HepG2 (cell line): Measurements from ENCODE around the gene FLAD1. TPM values are rescaled to one million over a fixed set of nuclear protein-coding genes. Genes with fewer than 3 reads are reported as not detected.

Source experiments
- KDM4B ChIP-seq: sonication (generic); formaldehyde crosslinking; IDR thresholded peaks from 2 replicates; pipeline ENCODE4 v1.4.0; 2020; ENCODE audit warnings: missing genetic modification reagents
- NONO ChIP-seq, 2 experiments: fragments of 450-650 bp in 1 of 2; sonication (generic) in 1 of 2; formaldehyde crosslinking in 1 of 2; IDR thresholded peaks in 1 of 2; conservative IDR thresholded peaks in 1 of 2; 2 replicates each; pipeline versions ENCODE4 v1.6.1 to v1.8.0; 2017 to 2022; ENCODE audit warnings: mild to moderate bottlenecking in 1 of 2, missing genetic modification reagents in 1 of 2, moderate library complexity in 1 of 2
- SCMH1 ChIP-seq: sonication (generic); formaldehyde crosslinking; IDR thresholded peaks from 2 replicates; pipeline ENCODE4 v1.9.0; 2021; ENCODE audit warnings: missing genetic modification reagents, mild to moderate bottlenecking, borderline replicate concordance
- SRSF4 ChIP-seq: fragments of 200-400 bp; formaldehyde crosslinking; IDR thresholded peaks from one replicate; pipeline ENCODE4 v1.6.1; 2018; ENCODE audit warnings: mild to moderate bottlenecking, low read depth, low read length, moderate library complexity; ENCODE audit not compliant: poor library complexity, severe bottlenecking
- YEATS2 ChIP-seq: sonication (generic); formaldehyde crosslinking; IDR thresholded peaks from 2 replicates; pipeline ENCODE4 v1.4.0; 2020; ENCODE audit warnings: missing genetic modification reagents, borderline replicate concordance
- ZNF792 ChIP-seq: IDR thresholded peaks from 2 replicates; pipeline ENCODE4 v1.6.1; 2016
- ZNF879 ChIP-seq: sonication (generic); formaldehyde crosslinking; IDR thresholded peaks from 2 replicates; pipeline ENCODE4 v1.8.1; 2023; ENCODE audit warnings: missing genetic modification reagents
- polyA plus RNA-seq, 8 experiments: library from polyadenylated mRNA; depleted of rRNA in 3 of 8; stranded (reverse) in 7 of 8; unstranded in 1 of 8; fragments of >200 nt; fragmentation: Illumina TruSeq in 4 of 8; extraction: Trizol in 4 of 8; gene quantifications; 2 replicates each; pipeline versions ENCODE4 v1.2.1 to v1.2.3, GENCODE V29; 2011 to 2016; ENCODE audit warnings: low read depth in 4 of 8, missing spikeins in 1 of 8, mixed read lengths in 1 of 8; ENCODE audit not compliant: insufficient read depth in 1 of 8
- total RNA-seq, 5 experiments: library from RNA; depleted of rRNA; stranded (reverse); fragments of >200 nt; fragmentation: Illumina TruSeq; extraction: Trizol; gene quantifications; 2 replicates each; pipeline ENCODE4 v1.2.3, GENCODE V29; 2016; ENCODE audit warnings: low read depth in 1 of 5
- TF ChIP-seq, protein P1 (sequence below): sonication (generic); formaldehyde crosslinking; conservative IDR thresholded peaks from 2 replicates; pipeline ENCODE4 v1.4.0; 2020; ENCODE audit warnings: mild to moderate bottlenecking, missing genetic modification reagents, moderate library complexity
- TF ChIP-seq, protein P2 (sequence below): sonication (generic); formaldehyde crosslinking; IDR thresholded peaks from 2 replicates; pipeline ENCODE4 v1.4.0; 2020; ENCODE audit warnings: missing genetic modification reagents
- TF ChIP-seq, protein P3 (sequence below): sonication (generic); formaldehyde crosslinking; IDR thresholded peaks from 2 replicates; pipeline ENCODE4 v1.5.0; 2020; ENCODE audit warnings: mild to moderate bottlenecking, low read depth, missing genetic modification reagents, borderline replicate concordance
- TF ChIP-seq, protein P4 (sequence below): fragments of 450-650 bp; IDR thresholded peaks from 2 replicates; pipeline ENCODE4 v1.6.1; 2017; ENCODE audit warnings: mild to moderate bottlenecking
- TF ChIP-seq, protein P5 (sequence below): sonication (generic); formaldehyde crosslinking; IDR thresholded peaks from 2 replicates; pipeline ENCODE4 v1.4.0; 2020; ENCODE audit warnings: missing genetic modification reagents
- TF ChIP-seq, protein P6 (sequence below): sonication (generic); IDR thresholded peaks from 2 replicates; pipeline ENCODE4 v1.6.1; 2016; ENCODE audit warnings: low read depth, borderline replicate concordance

Gene FLAD1
- total and polyA plus RNA-seq, 2 of the 13 experiments (the other 11 are each of a cell fraction or from before 2014, with no cell fraction given) = 25.9 to 32.8 TPM

DNA sequence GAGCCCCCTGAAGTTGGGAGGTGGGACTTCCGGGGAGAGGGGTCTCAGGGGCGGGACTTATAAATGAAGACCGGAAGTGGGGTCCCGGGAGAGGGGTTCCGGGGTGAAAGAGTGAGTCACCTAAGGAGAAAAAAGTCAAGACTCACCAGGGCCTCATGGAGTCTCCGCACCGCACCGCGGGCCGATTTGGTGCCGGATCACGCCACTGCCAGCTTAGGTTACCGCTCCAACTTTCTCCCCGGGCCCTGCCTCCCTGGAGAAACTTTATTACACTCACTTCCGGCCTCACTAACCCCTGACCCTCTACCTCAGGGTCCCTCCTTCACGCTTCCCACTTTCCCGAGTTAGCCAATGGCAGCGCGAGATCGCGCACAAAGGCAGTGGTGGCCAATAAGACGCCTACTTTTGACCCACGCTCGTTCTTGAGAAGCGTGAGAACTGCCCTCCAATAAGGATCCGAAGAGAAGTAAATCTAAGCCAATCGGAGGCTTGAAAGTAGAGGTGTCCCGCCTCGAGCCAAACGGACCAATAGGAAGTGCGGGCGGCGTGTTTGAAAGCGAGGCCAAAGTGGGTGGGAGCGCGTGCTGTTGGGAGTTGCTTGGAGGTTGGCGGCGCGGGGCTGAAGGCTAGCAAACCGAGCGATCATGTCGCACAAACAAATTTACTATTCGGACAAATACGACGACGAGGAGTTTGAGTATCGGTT lies 8.9 kb upstream of the FLAD1 start, which contains the start of gene CKS1B (continued):
- TF ChIP-seq, protein P1, sequence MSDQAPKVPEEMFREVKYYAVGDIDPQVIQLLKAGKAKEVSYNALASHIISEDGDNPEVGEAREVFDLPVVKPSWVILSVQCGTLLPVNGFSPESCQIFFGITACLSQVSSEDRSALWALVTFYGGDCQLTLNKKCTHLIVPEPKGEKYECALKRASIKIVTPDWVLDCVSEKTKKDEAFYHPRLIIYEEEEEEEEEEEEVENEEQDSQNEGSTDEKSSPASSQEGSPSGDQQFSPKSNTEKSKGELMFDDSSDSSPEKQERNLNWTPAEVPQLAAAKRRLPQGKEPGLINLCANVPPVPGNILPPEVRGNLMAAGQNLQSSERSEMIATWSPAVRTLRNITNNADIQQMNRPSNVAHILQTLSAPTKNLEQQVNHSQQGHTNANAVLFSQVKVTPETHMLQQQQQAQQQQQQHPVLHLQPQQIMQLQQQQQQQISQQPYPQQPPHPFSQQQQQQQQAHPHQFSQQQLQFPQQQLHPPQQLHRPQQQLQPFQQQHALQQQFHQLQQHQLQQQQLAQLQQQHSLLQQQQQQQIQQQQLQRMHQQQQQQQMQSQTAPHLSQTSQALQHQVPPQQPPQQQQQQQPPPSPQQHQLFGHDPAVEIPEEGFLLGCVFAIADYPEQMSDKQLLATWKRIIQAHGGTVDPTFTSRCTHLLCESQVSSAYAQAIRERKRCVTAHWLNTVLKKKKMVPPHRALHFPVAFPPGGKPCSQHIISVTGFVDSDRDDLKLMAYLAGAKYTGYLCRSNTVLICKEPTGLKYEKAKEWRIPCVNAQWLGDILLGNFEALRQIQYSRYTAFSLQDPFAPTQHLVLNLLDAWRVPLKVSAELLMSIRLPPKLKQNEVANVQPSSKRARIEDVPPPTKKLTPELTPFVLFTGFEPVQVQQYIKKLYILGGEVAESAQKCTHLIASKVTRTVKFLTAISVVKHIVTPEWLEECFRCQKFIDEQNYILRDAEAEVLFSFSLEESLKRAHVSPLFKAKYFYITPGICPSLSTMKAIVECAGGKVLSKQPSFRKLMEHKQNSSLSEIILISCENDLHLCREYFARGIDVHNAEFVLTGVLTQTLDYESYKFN (CRISPR knock-in tag) = no peak
- TF ChIP-seq KDM4B (CRISPR knock-in tag) = no peak
- TF ChIP-seq, protein P2, sequence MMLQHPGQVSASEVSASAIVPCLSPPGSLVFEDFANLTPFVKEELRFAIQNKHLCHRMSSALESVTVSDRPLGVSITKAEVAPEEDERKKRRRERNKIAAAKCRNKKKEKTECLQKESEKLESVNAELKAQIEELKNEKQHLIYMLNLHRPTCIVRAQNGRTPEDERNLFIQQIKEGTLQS (CRISPR knock-in tag) = no peak
- TF ChIP-seq, protein P3, sequence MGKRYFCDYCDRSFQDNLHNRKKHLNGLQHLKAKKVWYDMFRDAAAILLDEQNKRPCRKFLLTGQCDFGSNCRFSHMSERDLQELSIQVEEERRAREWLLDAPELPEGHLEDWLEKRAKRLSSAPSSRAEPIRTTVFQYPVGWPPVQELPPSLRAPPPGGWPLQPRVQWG (CRISPR knock-in tag) = no peak
- TF ChIP-seq SRSF4 = no peak
- TF ChIP-seq YEATS2 = peak; percentile 67; the same call in 1 of the 2 replicates
- TF ChIP-seq, protein P4, sequence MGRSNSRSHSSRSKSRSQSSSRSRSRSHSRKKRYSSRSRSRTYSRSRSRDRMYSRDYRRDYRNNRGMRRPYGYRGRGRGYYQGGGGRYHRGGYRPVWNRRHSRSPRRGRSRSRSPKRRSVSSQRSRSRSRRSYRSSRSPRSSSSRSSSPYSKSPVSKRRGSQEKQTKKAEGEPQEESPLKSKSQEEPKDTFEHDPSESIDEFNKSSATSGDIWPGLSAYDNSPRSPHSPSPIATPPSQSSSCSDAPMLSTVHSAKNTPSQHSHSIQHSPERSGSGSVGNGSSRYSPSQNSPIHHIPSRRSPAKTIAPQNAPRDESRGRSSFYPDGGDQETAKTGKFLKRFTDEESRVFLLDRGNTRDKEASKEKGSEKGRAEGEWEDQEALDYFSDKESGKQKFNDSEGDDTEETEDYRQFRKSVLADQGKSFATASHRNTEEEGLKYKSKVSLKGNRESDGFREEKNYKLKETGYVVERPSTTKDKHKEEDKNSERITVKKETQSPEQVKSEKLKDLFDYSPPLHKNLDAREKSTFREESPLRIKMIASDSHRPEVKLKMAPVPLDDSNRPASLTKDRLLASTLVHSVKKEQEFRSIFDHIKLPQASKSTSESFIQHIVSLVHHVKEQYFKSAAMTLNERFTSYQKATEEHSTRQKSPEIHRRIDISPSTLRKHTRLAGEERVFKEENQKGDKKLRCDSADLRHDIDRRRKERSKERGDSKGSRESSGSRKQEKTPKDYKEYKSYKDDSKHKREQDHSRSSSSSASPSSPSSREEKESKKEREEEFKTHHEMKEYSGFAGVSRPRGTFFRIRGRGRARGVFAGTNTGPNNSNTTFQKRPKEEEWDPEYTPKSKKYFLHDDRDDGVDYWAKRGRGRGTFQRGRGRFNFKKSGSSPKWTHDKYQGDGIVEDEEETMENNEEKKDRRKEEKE = no peak
- TF ChIP-seq NONO (IDR thresholded peaks at IDR 0.05) = no peak
- TF ChIP-seq NONO (CRISPR knock-in tag; conservative IDR thresholded peaks at IDR 0.05) = peak; percentile 60
- TF ChIP-seq, protein P5, sequence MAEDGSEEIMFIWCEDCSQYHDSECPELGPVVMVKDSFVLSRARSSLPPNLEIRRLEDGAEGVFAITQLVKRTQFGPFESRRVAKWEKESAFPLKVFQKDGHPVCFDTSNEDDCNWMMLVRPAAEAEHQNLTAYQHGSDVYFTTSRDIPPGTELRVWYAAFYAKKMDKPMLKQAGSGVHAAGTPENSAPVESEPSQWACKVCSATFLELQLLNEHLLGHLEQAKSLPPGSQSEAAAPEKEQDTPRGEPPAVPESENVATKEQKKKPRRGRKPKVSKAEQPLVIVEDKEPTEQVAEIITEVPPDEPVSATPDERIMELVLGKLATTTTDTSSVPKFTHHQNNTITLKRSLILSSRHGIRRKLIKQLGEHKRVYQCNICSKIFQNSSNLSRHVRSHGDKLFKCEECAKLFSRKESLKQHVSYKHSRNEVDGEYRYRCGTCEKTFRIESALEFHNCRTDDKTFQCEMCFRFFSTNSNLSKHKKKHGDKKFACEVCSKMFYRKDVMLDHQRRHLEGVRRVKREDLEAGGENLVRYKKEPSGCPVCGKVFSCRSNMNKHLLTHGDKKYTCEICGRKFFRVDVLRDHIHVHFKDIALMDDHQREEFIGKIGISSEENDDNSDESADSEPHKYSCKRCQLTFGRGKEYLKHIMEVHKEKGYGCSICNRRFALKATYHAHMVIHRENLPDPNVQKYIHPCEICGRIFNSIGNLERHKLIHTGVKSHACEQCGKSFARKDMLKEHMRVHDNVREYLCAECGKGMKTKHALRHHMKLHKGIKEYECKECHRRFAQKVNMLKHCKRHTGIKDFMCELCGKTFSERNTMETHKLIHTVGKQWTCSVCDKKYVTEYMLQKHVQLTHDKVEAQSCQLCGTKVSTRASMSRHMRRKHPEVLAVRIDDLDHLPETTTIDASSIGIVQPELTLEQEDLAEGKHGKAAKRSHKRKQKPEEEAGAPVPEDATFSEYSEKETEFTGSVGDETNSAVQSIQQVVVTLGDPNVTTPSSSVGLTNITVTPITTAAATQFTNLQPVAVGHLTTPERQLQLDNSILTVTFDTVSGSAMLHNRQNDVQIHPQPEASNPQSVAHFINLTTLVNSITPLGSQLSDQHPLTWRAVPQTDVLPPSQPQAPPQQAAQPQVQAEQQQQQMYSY (CRISPR knock-in tag) = peak; percentile 19; the same call in 1 of the 2 replicates
- TF ChIP-seq, protein P6, sequence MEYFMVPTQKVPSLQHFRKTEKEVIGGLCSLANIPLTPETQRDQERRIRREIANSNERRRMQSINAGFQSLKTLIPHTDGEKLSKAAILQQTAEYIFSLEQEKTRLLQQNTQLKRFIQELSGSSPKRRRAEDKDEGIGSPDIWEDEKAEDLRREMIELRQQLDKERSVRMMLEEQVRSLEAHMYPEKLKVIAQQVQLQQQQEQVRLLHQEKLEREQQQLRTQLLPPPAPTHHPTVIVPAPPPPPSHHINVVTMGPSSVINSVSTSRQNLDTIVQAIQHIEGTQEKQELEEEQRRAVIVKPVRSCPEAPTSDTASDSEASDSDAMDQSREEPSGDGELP = no peak
- no peak for TF ChIP-seq ZNF879 (CRISPR knock-in tag)
- TF ChIP-seq SCMH1 (CRISPR knock-in tag) = no peak
- no peak for TF ChIP-seq ZNF792 (CRISPR knock-in tag)
